Fibroblast of pulmonary artery (primary cell): ENCODE measurements around the gene LAMB4.

Experiments
- DNase-seq: peaks from one replicate; pipeline ENCODE4 v3.0.0-alpha.2; 2010; ENCODE audit warnings: low read depth
- H3K4me3 ChIP-seq: replicated peaks from 2 replicates; pipeline ENCODE4 v1.5.1; 2011; ENCODE audit warnings: low read depth, mild to moderate bottlenecking, control low read depth, low read length, moderate library complexity
- TF ChIP-seq, protein P1 (sequence below): IDR thresholded peaks from 2 replicates; pipeline ENCODE4 v1.5.1; 2011; ENCODE audit warnings: mild to moderate bottlenecking, control low read depth, low read length, inconsistent platforms; ENCODE audit errors: missing control alignments

LAMB4 gene

DNA sequence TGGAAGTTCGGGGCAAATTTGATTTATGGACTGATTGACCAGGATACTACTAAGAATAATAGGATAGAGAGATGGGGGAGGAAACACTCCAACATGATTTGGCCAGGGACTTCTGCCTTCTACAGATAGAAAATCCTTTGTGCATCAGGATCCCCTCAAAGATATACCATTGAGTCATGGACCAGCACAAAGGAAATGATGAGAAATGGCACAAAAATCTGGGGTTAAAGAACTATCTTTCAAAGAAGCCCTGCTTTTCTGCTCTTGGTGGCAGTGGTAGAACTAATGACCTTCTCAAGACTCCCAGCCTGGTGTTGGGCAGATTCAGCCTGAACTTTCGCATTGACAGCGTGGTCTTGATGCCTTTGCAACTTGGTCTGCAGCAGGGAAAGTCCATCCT, 99.6 kb downstream of the LAMB4 start:
- no peak overlapping the region for H3K4me3 ChIP-seq
- TF ChIP-seq, protein P1, sequence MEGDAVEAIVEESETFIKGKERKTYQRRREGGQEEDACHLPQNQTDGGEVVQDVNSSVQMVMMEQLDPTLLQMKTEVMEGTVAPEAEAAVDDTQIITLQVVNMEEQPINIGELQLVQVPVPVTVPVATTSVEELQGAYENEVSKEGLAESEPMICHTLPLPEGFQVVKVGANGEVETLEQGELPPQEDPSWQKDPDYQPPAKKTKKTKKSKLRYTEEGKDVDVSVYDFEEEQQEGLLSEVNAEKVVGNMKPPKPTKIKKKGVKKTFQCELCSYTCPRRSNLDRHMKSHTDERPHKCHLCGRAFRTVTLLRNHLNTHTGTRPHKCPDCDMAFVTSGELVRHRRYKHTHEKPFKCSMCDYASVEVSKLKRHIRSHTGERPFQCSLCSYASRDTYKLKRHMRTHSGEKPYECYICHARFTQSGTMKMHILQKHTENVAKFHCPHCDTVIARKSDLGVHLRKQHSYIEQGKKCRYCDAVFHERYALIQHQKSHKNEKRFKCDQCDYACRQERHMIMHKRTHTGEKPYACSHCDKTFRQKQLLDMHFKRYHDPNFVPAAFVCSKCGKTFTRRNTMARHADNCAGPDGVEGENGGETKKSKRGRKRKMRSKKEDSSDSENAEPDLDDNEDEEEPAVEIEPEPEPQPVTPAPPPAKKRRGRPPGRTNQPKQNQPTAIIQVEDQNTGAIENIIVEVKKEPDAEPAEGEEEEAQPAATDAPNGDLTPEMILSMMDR, result no peak
- DNase-seq, result no peak

DNA sequence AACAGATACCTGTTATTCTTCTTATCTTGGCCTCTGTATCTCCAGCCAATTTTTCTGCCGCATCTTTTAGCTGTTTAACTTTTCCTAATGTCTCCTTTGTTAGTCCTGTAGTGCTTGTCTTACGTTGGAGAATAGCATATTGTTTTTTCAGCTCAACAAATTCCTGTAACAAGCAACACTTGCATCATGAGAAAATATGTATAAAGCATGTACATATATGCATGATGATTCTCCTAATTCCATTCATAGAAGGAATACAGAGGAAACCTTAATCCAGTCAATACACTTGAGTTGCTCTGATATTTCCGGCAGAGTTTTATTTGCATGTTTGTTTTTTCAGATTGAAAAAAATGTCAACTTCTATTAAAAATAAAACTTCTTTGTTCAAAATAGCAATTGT, 101.1 kb downstream of the LAMB4 start:
- H3K4me3 ChIP-seq, result no peak overlapping the region
- DNase-seq, result no peak
- TF ChIP-seq, protein P1, result no peak

DNA sequence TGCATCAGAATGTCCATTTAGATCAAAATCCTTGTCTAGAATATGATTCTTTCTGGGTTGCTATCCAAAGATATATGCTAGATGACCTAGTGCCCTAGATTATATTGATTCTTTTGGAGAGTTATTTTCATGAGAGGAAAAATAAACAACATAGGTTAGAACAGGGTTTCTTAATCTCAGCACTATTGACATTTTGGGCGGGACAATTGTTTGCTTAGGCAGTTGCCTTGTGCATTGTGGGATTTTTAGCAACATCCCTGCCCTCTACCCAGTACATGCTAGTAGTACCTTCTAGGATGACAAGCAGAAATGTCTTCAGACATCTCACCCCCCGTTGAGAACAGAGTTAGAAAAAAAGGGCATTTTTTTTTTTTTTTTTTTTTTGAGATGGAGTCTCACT, 102.0 kb downstream of the LAMB4 start:
- TF ChIP-seq, protein P1, result no peak
- DNase-seq, result no peak
- no peak overlapping the region for H3K4me3 ChIP-seq

DNA sequence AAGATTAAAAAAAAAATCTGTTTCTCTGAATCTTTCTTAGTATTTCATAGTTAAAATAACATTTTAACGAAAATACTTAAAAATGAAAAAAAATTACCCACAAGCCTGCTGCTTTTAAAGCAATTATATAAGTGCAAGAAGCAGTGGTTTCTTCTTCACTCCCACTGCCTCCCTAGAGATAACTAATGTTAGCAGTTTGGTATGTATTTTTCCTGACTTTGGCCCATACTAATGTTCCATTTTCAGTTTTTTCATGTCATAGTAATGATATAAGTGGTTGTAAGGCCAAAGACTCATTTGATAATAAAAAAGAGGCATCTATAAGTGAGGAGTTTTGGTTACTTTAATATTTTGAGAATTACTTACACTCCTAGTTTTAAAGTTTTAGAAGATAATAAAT, 102.9 kb downstream of the LAMB4 start:
- no peak overlapping the region for H3K4me3 ChIP-seq
- DNase-seq, result no peak
- TF ChIP-seq, protein P1, result no peak

DNA sequence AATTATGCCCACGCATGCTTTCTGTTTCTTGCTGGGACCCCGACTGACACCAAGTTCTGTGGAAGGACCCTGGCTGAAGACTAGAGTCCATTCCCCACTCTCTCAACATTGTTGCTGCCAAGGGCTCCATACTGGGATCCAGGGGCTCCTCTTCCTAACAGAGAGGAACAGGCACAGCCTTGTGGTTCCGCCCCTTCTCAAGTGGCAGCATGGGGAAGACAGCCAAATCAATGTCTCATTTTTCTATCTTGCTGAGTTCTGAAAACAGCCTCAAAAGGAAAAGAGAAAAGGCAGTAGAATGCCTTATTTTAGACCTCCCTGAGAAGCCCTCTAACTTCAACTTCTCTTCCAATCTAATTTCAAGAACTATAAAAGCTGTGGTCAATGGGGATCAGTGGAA, 103.5 kb downstream of the LAMB4 start:
- no peak for DNase-seq
- TF ChIP-seq, protein P1, result no peak

DNA sequence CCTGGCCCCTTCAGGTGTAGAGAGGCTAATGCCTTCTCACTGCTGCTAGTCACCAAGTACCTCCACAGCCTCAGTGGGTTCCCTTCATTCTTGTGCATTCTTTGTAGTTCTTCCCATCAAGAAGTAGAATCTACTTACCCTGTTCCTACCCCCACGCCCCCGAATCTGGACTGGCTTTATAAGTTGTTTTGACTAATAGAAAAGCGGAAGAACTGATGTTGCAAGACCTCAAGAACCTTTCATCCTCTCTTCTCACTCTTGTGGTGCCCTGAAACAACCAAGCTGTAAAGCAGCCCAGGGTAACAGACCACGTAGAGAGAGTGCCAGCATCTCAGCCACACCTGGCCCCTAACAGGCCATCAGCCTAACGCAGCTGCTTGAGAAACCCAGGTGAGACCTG, 104.0 kb downstream of the LAMB4 start:
- H3K4me3 ChIP-seq, result no peak overlapping the region
- TF ChIP-seq, protein P1, result no peak
- no peak for DNase-seq

More for the DNA sequence above, 103.5 kb downstream of the LAMB4 start:
- no peak overlapping the region for H3K4me3 ChIP-seq

DNA sequence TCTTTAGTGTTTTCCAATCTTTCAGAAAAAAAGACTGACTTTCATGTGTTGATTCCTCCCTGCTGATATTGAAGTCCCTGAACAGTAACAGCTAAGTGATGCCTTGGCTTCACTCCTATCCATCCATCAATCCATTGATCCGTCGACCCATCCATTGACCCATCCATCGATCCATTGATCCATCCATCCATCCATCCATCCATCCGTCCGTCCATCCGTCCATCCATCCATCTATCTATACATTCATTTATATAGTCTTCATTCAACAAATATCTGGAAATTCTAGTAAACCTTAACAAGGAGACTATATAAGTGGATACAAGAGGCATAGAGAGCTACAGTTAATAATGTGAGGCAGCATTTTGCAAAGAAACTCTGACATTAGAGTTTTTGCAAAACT, 105.6 kb downstream of the LAMB4 start:
- TF ChIP-seq, protein P1, result no peak
- no peak overlapping the region for H3K4me3 ChIP-seq
- DNase-seq, result no peak
